KMS-11 (cell line): Measurements from ENCODE around the gene KCNJ6.

Experiments used
- H2AFZ ChIP-seq: fragments of 200-600 bp; sonication (generic); 2 replicates; pipeline ENCODE4 v1.6.1; 2016; ENCODE audit warnings: antibody characterized with exemption, mixed run types, low read depth
- H3K27ac ChIP-seq: fragments of 200-600 bp; sonication (generic); 2 replicates; pipeline ENCODE4 v1.6.1; 2016; ENCODE audit warnings: mild to moderate bottlenecking, mixed run types
- H3K27me3 ChIP-seq: fragments of 200-600 bp; sonication (generic); 2 replicates; pipeline ENCODE4 v1.6.1; 2017; ENCODE audit warnings: mild to moderate bottlenecking, low read depth, mixed run types, moderate library complexity; ENCODE audit not compliant: insufficient read depth
- H3K36me3 ChIP-seq: fragments of 200-600 bp; sonication (generic); 2 replicates; pipeline ENCODE4 v1.6.1; 2017; ENCODE audit warnings: mild to moderate bottlenecking, mixed run types; ENCODE audit not compliant: insufficient read depth
- H3K4me1 ChIP-seq: fragments of 200-600 bp; sonication (generic); 2 replicates; pipeline ENCODE4 v1.6.1; 2016; ENCODE audit warnings: mild to moderate bottlenecking, low read depth, mixed run types; ENCODE audit not compliant: poor library complexity, severe bottlenecking
- H3K4me2 ChIP-seq: fragments of 200-600 bp; sonication (generic); 2 replicates; pipeline ENCODE4 v1.7.0; 2016; ENCODE audit warnings: mild to moderate bottlenecking, mixed run types
- H3K4me3 ChIP-seq: fragments of 200-600 bp; sonication (generic); IDR thresholded peaks from 2 replicates; pipeline ENCODE4 v1.6.1; 2017; ENCODE audit warnings: low read depth, low read length, mixed read lengths; ENCODE audit not compliant: insufficient read depth
- H3K79me2 ChIP-seq: fragments of 200-600 bp; sonication (generic); 2 replicates; pipeline ENCODE4 v1.6.1; 2016; ENCODE audit warnings: low read depth, mixed run types; ENCODE audit not compliant: insufficient read depth
- H3K9ac ChIP-seq: fragments of 200-600 bp; sonication (generic); 2 replicates; pipeline ENCODE4 v1.6.1; 2016; ENCODE audit warnings: mild to moderate bottlenecking, mixed run types
- H4K20me1 ChIP-seq: fragments of 200-600 bp; sonication (generic); 2 replicates; pipeline ENCODE4 v1.6.1; 2016; ENCODE audit warnings: mild to moderate bottlenecking, mixed run types; ENCODE audit not compliant: insufficient read depth
- TF ChIP-seq, protein P1 (sequence below): fragments of 200-600 bp; sonication (generic); conservative IDR thresholded peaks from 2 replicates; pipeline ENCODE4 v1.6.1; 2017; ENCODE audit warnings: low read depth, mild to moderate bottlenecking, antibody characterized with exemption, low read length, moderate library complexity, mixed read lengths

Gene KCNJ6

GRCh38 chr21:37896788-37897187 lies 19.5 kb downstream of the KCNJ6 start:
- H3K4me3 ChIP-seq, result no peak overlapping the region
- no peaks in the 10 kb centered on the region for H4K20me1 ChIP-seq
- TF ChIP-seq, protein P1, sequence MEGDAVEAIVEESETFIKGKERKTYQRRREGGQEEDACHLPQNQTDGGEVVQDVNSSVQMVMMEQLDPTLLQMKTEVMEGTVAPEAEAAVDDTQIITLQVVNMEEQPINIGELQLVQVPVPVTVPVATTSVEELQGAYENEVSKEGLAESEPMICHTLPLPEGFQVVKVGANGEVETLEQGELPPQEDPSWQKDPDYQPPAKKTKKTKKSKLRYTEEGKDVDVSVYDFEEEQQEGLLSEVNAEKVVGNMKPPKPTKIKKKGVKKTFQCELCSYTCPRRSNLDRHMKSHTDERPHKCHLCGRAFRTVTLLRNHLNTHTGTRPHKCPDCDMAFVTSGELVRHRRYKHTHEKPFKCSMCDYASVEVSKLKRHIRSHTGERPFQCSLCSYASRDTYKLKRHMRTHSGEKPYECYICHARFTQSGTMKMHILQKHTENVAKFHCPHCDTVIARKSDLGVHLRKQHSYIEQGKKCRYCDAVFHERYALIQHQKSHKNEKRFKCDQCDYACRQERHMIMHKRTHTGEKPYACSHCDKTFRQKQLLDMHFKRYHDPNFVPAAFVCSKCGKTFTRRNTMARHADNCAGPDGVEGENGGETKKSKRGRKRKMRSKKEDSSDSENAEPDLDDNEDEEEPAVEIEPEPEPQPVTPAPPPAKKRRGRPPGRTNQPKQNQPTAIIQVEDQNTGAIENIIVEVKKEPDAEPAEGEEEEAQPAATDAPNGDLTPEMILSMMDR, result no peak
- H3K4me2 ChIP-seq, result no peak overlapping the region
- no peaks in the 10 kb centered on the region for H3K27me3 ChIP-seq
- H3K9ac ChIP-seq, result no peak overlapping the region
- H3K27ac ChIP-seq, result no peak overlapping the region
- no peaks in the 10 kb centered on the region for H3K4me1 ChIP-seq
- no peak overlapping the region for H2AFZ ChIP-seq
- no peaks in the 10 kb centered on the region for H3K36me3 ChIP-seq
- no peaks in the 10 kb centered on the region for H3K79me2 ChIP-seq

- H4K20me1 ChIP-seq, result no peaks in the 10 kb centered on the region
Measured at GRCh38 chr21:37891972-37892371, 24.3 kb downstream of the KCNJ6 start.

GRCh38 chr21:37888659-37889058 lies 27.6 kb downstream of the KCNJ6 start:
- no peaks in the 10 kb centered on the region for H3K36me3 ChIP-seq
- no peaks in the 10 kb centered on the region for H3K27me3 ChIP-seq
- no peak overlapping the region for H3K4me2 ChIP-seq
- no peaks in the 10 kb centered on the region for H4K20me1 ChIP-seq
- no peak overlapping the region for H2AFZ ChIP-seq
- no peak overlapping the region for H3K4me3 ChIP-seq
- H3K27ac ChIP-seq, result no peak overlapping the region
- no peaks in the 10 kb centered on the region for H3K4me1 ChIP-seq
- H3K9ac ChIP-seq, result no peak overlapping the region
- no peaks in the 10 kb centered on the region for H3K79me2 ChIP-seq
- TF ChIP-seq, protein P1, result no peak

More at GRCh38 chr21:37891972-37892371, 24.3 kb downstream of the KCNJ6 start:
- Histone ChIP-seq H3K4me2 (no peak overlapping the region), H3K36me3 (no peaks in the 10 kb centered on the region), H3K4me1 (no peaks in the 10 kb centered on the region), H3K27ac (no peak overlapping the region), H3K9ac (no peak overlapping the region), H3K4me3 (no peak overlapping the region), H3K27me3 (no peaks in the 10 kb centered on the region), H2AFZ (no peak overlapping the region), H3K79me2 (no peaks in the 10 kb centered on the region)
- TF ChIP-seq, protein P1, result no peak

- TF ChIP-seq, protein P1, result no peak
- H2AFZ ChIP-seq, result no peak overlapping the region
- no peaks in the 10 kb centered on the region for H4K20me1 ChIP-seq
- no peak overlapping the region for H3K27ac ChIP-seq
- no peak overlapping the region for H3K4me3 ChIP-seq
- no peaks in the 10 kb centered on the region for H3K4me1 ChIP-seq
- H3K4me2 ChIP-seq, result no peak overlapping the region
- H3K27me3 ChIP-seq, result no peaks in the 10 kb centered on the region
- H3K9ac ChIP-seq, result no peak overlapping the region
- no peaks in the 10 kb centered on the region for H3K79me2 ChIP-seq
- H3K36me3 ChIP-seq, result no peaks in the 10 kb centered on the region
Measured at GRCh38 chr21:37886726-37887299, 29.4 kb downstream of the KCNJ6 start.
